PC-9 (cell line): ENCODE measurements around the gene TCF12. TPM values are rescaled to one million over a fixed set of nuclear protein-coding genes. Genes with fewer than 3 reads are reported as not detected.
"Not testable (repeated sequence)": the region's sequence is repeated elsewhere in the genome, so short reads cannot be mapped to it uniquely, and the experiment has no call there.

Experiments
- BruUV-seq: library from RNA; stranded (reverse); fragments of 400-500 nt; replicated peaks from 2 replicates; lab custom pipeline; 2021; lab: Mats Ljungman, UMichigan
- CTCF ChIA-PET: fragments of 300-600 bp; sonication (Branson Sonifier 250); formaldehyde crosslinking; loops from one replicate; lab custom pipeline; 2022; ENCODE audit warnings: antibody characterized with exemption; lab: Charles Lee
- POLR2A ChIA-PET: fragments of 300-600 bp; sonication (Branson Sonifier 250); formaldehyde crosslinking; loops from one replicate; lab custom pipeline; 2022; ENCODE audit warnings: antibody characterized with exemption; ENCODE audit not compliant: unreplicated experiment; lab: Charles Lee
- DNase-seq, 2 experiments: peaks; one replicate each; pipeline versions ENCODE4 v3.0.0 to v3.0.0-alpha.2; 2015 to 2022; ENCODE audit warnings: mixed read lengths in 1 of 2
- H2AFZ ChIP-seq: fragments of 200-600 bp; sonication (generic); 2 replicates; pipeline ENCODE4 v1.8.1; 2017; ENCODE audit warnings: antibody characterized with exemption
- H3F3A ChIP-seq: fragments of 200-600 bp; sonication (generic); 2 replicates; pipeline ENCODE4 v1.8.1; 2017; ENCODE audit warnings: antibody characterized with exemption, mild to moderate bottlenecking, low read depth; ENCODE audit not compliant: insufficient read depth
- H3K27ac ChIP-seq: fragments of 200-600 bp; sonication (generic); 2 replicates; pipeline ENCODE4 v1.6.1; 2016; ENCODE audit warnings: mixed run types
- H3K27me3 ChIP-seq: fragments of 200-600 bp; sonication (generic); 2 replicates; pipeline ENCODE4 v1.6.1; 2016; ENCODE audit warnings: low read depth, mixed run types; ENCODE audit not compliant: insufficient read depth
- H3K36me3 ChIP-seq: fragments of 200-600 bp; sonication (generic); 2 replicates; pipeline ENCODE4 v1.6.1; 2016; ENCODE audit warnings: low read depth, mixed run types
- H3K4me1 ChIP-seq: fragments of 200-600 bp; sonication (generic); replicated peaks from 2 replicates; pipeline ENCODE4 v1.6.1; 2016; ENCODE audit warnings: mixed run types; ENCODE audit not compliant: insufficient read depth
- H3K4me2 ChIP-seq: fragments of 200-600 bp; sonication (generic); 2 replicates; pipeline ENCODE4 v1.6.1; 2017; ENCODE audit warnings: mixed run types
- H3K4me3 ChIP-seq: fragments of 200-600 bp; sonication (generic); 2 replicates; pipeline ENCODE4 v1.6.1; 2016; ENCODE audit warnings: mixed run types
- H3K79me2 ChIP-seq: fragments of 200-600 bp; sonication (generic); 2 replicates; pipeline ENCODE4 v1.6.1; 2017; ENCODE audit warnings: low read depth, mixed run types
- H3K9me2 ChIP-seq: fragments of 200-600 bp; sonication (generic); 2 replicates; pipeline ENCODE4 v1.8.1; 2017; ENCODE audit warnings: mild to moderate bottlenecking; ENCODE audit not compliant: insufficient read depth
- H3K9me3 ChIP-seq: fragments of 200-600 bp; sonication (generic); 2 replicates; pipeline ENCODE4 v1.8.1; 2016; ENCODE audit warnings: low read depth; ENCODE audit not compliant: insufficient read depth
- H4K20me1 ChIP-seq: fragments of 200-600 bp; sonication (generic); 2 replicates; pipeline ENCODE4 v1.8.1; 2017; ENCODE audit not compliant: insufficient read depth
- EZH2 ChIP-seq: fragments of 200-600 bp; sonication (generic); IDR thresholded peaks from 2 replicates; pipeline ENCODE4 v1.8.0; 2017; ENCODE audit warnings: antibody characterized with exemption, low read depth
- intact Hi-C: fragments of 100-400 bp; cut with micrococcal nuclease; formaldehyde crosslinking; loops from one replicate; pipeline ENCODE4 v1.10.0; 2022; ENCODE audit not compliant: unreplicated experiment
- total RNA-seq: library from RNA; stranded (reverse); gene quantifications from 2 replicates; pipeline ENCODE4 v1.2.3, GENCODE V29; 2021
- TF ChIP-seq, protein P1 (sequence below): fragments of 200-600 bp; sonication (generic); conservative IDR thresholded peaks from 2 replicates; pipeline ENCODE4 v1.6.1; 2017; ENCODE audit warnings: mixed run types, antibody characterized with exemption, mild to moderate bottlenecking, moderate library complexity

TCF12 gene
- total RNA-seq, 1 experiment from 2014 or later, result 60.1 TPM

DNA sequence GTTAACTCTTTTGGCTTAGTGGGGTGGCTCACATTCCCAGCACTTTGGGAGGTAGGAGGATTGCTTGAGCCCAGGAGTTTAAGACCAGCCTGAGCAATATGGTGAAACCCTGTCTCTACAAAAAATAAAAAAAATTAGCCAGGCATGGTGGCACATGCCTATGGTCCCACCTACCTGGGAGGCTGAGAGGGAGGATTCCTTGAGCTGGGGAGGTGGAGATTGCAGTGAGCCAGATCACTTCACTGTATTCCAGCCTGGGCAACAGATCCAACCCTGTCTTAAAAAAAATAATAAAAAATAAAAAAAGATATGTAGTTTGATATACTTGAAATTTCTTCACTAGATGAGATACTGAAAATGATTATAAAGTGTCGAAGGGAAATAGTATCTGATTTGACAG lies 178.8 kb downstream of the TCF12 start:
- POLR2A ChIA-PET, result no interaction called here

DNA sequence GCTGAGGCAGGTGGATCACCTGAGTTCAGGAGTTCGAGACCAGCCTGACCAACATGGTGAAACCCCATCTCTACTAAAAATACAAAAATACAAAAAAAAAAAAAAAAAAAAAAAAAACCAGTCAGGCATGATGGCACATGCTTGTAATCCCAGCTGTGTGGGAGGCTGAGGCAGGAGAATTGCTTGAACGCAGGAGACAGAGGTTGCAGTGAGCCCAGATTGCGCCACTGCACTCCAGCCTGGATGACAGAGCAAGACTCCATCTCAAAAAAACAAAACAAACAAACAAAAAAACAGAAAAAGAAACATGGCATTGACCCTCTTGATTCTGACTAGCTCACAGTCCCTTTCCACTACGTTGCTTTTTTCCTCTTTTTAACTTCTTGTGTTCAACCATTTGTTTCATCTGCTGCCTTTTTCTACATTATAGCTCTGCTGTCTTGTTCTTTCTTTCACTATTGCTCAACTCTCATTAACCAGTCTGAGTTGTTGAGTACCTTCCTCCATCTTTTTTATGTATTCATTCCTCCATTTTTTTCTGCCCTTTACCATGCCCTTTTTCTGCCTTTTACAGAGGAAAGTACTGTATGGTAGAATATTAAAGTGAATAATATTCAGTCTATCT lies 179.6 kb downstream of the TCF12 start:
- H3K9me3 ChIP-seq, H3F3A ChIP-seq, DNase-seq, BruUV-seq, H3K9me2 ChIP-seq, H3K4me1 ChIP-seq, H3K4me2 ChIP-seq, POLR2A ChIA-PET, CTCF ChIA-PET, H3K4me3 ChIP-seq, H3K79me2 ChIP-seq, H3K27me3 ChIP-seq, H4K20me1 ChIP-seq, H3K27ac ChIP-seq, H2AFZ ChIP-seq, H3K36me3 ChIP-seq, intact Hi-C loops: not testable (repeated sequence)

More for the DNA sequence above, 178.8 kb downstream of the TCF12 start:
- DNase-seq, result no peak
- Histone ChIP-seq H3K9me3 (no peaks in the 10 kb centered on the region), H3F3A (no peaks in the 10 kb centered on the region), H3K79me2 (no peaks in the 10 kb centered on the region), H3K4me3 (no peak overlapping the region), H3K9me2 (no peaks in the 10 kb centered on the region), H3K36me3 (no peaks in the 10 kb centered on the region), H3K4me2 (no peak overlapping the region), H2AFZ (no peak overlapping the region), H4K20me1 (no peaks in the 10 kb centered on the region), H3K27me3 (no peaks in the 10 kb centered on the region), H3K4me1 (no peaks in the 10 kb centered on the region), H3K27ac (no peak overlapping the region)
- no TSS peak for BruUV-seq
- intact Hi-C loops, result no loop called here
- TF ChIP-seq, protein P1, sequence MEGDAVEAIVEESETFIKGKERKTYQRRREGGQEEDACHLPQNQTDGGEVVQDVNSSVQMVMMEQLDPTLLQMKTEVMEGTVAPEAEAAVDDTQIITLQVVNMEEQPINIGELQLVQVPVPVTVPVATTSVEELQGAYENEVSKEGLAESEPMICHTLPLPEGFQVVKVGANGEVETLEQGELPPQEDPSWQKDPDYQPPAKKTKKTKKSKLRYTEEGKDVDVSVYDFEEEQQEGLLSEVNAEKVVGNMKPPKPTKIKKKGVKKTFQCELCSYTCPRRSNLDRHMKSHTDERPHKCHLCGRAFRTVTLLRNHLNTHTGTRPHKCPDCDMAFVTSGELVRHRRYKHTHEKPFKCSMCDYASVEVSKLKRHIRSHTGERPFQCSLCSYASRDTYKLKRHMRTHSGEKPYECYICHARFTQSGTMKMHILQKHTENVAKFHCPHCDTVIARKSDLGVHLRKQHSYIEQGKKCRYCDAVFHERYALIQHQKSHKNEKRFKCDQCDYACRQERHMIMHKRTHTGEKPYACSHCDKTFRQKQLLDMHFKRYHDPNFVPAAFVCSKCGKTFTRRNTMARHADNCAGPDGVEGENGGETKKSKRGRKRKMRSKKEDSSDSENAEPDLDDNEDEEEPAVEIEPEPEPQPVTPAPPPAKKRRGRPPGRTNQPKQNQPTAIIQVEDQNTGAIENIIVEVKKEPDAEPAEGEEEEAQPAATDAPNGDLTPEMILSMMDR, result no peak
- no peak for TF ChIP-seq EZH2
- CTCF ChIA-PET, result no interaction called here

DNA sequence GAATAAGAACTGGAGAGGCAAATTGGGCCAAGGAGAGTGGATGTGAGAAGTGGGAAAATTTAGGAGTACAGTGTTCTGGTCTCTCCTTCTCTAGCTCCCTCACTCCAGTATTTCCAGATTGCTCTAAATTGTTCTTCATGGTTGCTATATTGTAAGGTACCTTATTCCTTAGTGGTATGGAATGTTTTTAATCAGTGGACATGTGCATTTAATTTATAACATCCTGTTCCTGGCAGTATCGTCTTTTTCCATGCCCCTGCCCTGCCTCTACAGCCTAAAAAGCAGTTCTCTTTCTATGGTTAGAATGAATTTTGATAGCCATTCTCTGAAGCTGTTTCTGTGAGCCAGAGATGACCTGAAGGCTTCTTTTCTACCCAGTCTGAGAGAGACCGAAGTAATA lies 180.5 kb downstream of the TCF12 start:
- POLR2A ChIA-PET, result no interaction called here
- no peaks in the 10 kb centered on the region for H3K4me1 ChIP-seq

More for the DNA sequence above, 180.5 kb downstream of the TCF12 start:
- TF ChIP-seq, protein P1, result no peak
- TF ChIP-seq EZH2, result no peak
- no peaks in the 10 kb centered on the region for H3K27me3 ChIP-seq
- no peak overlapping the region for H3K4me3 ChIP-seq
- no TSS peak for BruUV-seq
- DNase-seq, result no peak
- CTCF ChIA-PET, result no interaction called here
- no peaks in the 10 kb centered on the region for H3K9me3 ChIP-seq
- no peaks in the 10 kb centered on the region for H3K79me2 ChIP-seq
- no peaks in the 10 kb centered on the region for H4K20me1 ChIP-seq
- H3K9me2 ChIP-seq, result no peaks in the 10 kb centered on the region
- no peak overlapping the region for H2AFZ ChIP-seq
- H3K27ac ChIP-seq, result no peak overlapping the region
- intact Hi-C loops, result no loop called here
- no peak overlapping the region for H3K4me2 ChIP-seq
- no peaks in the 10 kb centered on the region for H3K36me3 ChIP-seq
- H3F3A ChIP-seq, result no peaks in the 10 kb centered on the region
